GM12878 (cell line): ENCODE results near the gene POU6F2. TPM values are rescaled to one million over a fixed set of nuclear protein-coding genes. Genes with fewer than 3 reads are reported as not detected.

Experiments
- ATAC-seq: fragments of 200-7000 bp; cut with Tn5 transposase; 3 replicates; pipeline ENCODE4 v1.9.1; 2020; ENCODE audit warnings: mild to moderate bottlenecking, moderate library complexity
- BruUV-seq: library from RNA; stranded (reverse); fragments of 400-500 nt; replicated peaks from 2 replicates; lab custom pipeline; 2021; lab: Mats Ljungman, UMichigan
- CTCF ChIA-PET: fragments of 300-600 bp; sonication (Branson Sonifier 250); formaldehyde crosslinking; extraction: SDS; loops from one replicate; lab custom pipeline; 2021; ENCODE audit warnings: inconsistent platforms; lab: Yijun Ruan, JAX
- POLR2A ChIA-PET: fragments of 350-600 bp; formaldehyde crosslinking; extraction: SDS; loops from one replicate; lab custom pipeline; 2021; ENCODE audit warnings: inconsistent platforms; lab: Charles Lee
- RAD21 ChIA-PET: fragments of 300-600 bp; sonication (Branson Sonifier 250); formaldehyde crosslinking; loops from one replicate; lab custom pipeline; 2023; ENCODE audit warnings: antibody characterized with exemption; ENCODE audit not compliant: unreplicated experiment; lab: Charles Lee
- SMC1A ChIA-PET: fragments of 300-600 bp; sonication (Branson Sonifier 250); formaldehyde crosslinking; loops from one replicate; lab custom pipeline; 2023; ENCODE audit not compliant: unreplicated experiment, uncharacterized antibody; lab: Charles Lee
- DNase-seq: peaks from one replicate; pipeline ENCODE4 v3.0.0-alpha.2; 2011; ENCODE audit warnings: low read depth, low spot score
- FAIRE-seq: peaks from 3 replicates; lab custom pipeline; 2011; peaks lifted over from hg19 to GRCh38; lab: Jason Lieb, UNC
- H2AFZ ChIP-seq: 2 replicates; pipeline ENCODE4 v1.6.0; 2011; ENCODE audit warnings: low read depth, low read length, control low read depth; ENCODE audit not compliant: control insufficient read depth
- H3K27ac ChIP-seq: 2 replicates; pipeline ENCODE4 v1.5.1; 2011; ENCODE audit warnings: control low read depth; ENCODE audit not compliant: control insufficient read depth, insufficient read depth
- H3K27me3 ChIP-seq, 2 experiments: replicated peaks in 1 of 2; 2 replicates each; pipeline versions ENCODE4 v1.6.0 to v1.6.1; 2011; ENCODE audit warnings: low read length in 1 of 2; ENCODE audit not compliant: control insufficient read depth in 2 of 2, insufficient read depth in 2 of 2
- H3K36me3 ChIP-seq, 2 experiments: 2 replicates each; pipeline ENCODE4 v1.5.1; 2011; ENCODE audit warnings: low read length in 1 of 2; ENCODE audit not compliant: control insufficient read depth in 2 of 2, insufficient read depth in 2 of 2
- H3K4me1 ChIP-seq: 2 replicates; pipeline ENCODE4 v1.6.1; 2011; ENCODE audit warnings: mild to moderate bottlenecking, low read length, moderate library complexity, mixed read lengths; ENCODE audit not compliant: control insufficient read depth, insufficient read depth
- H3K4me2 ChIP-seq: 2 replicates; pipeline ENCODE4 v1.6.0; 2011; ENCODE audit warnings: control low read depth; ENCODE audit not compliant: control insufficient read depth, insufficient read depth
- H3K4me3 ChIP-seq: fragments of 200-600 bp; sonication (generic); 2 replicates; pipeline ENCODE4 v1.5.1; 2016
- H3K79me2 ChIP-seq: 2 replicates; pipeline ENCODE4 v1.6.0; 2011; ENCODE audit warnings: low read length; ENCODE audit not compliant: control insufficient read depth, insufficient read depth
- H3K9ac ChIP-seq: 2 replicates; pipeline ENCODE4 v1.8.0; 2011; ENCODE audit warnings: low read length, control low read depth, mixed read lengths; ENCODE audit not compliant: control insufficient read depth, insufficient read depth
- H3K9me3 ChIP-seq: replicated peaks from 3 replicates; pipeline ENCODE4 v1.5.1; 2011; ENCODE audit warnings: mild to moderate bottlenecking, low read length; ENCODE audit not compliant: control insufficient read depth, insufficient read depth
- H4K20me1 ChIP-seq: 2 replicates; pipeline ENCODE4 v1.6.0; 2011; ENCODE audit not compliant: control insufficient read depth, insufficient read depth
- BMI1 ChIP-seq: fragments of 450-650 bp; IDR thresholded peaks from 2 replicates; pipeline ENCODE4 v1.6.1; 2016; ENCODE audit warnings: mild to moderate bottlenecking, moderate library complexity, borderline replicate concordance
- EP300 ChIP-seq, 2 experiments: fragments of 150-350 bp in 1 of 2; IDR thresholded peaks; 2 replicates each; pipeline ENCODE4 v1.6.1; 2011 to 2012; ENCODE audit warnings: low read depth in 2 of 2, low read length in 2 of 2, borderline replicate concordance in 1 of 2, improper control_type of control experiment in 1 of 2, inconsistent platforms in 1 of 2; ENCODE audit not compliant: control insufficient read depth in 1 of 2
- HCFC1 ChIP-seq: fragments of 150-350 bp; IDR thresholded peaks from 2 replicates; pipeline ENCODE4 v1.6.1; 2014; ENCODE audit warnings: low read length
- MLLT1 ChIP-seq: fragments of 450-650 bp; IDR thresholded peaks from 2 replicates; pipeline ENCODE4 v1.6.1; 2016; ENCODE audit warnings: mild to moderate bottlenecking
- PAX5 ChIP-seq: IDR thresholded peaks from 2 replicates; pipeline ENCODE4 v1.6.1; 2011; ENCODE audit warnings: low read depth, low read length, borderline replicate concordance
- RELB ChIP-seq: fragments of 450-650 bp; IDR thresholded peaks from 2 replicates; pipeline ENCODE4 v1.6.1; 2017; ENCODE audit warnings: low read depth, mild to moderate bottlenecking, moderate library complexity
- SREBF2 ChIP-seq: IDR thresholded peaks from 2 replicates; pipeline ENCODE4 v1.6.1; 2012; ENCODE audit warnings: mild to moderate bottlenecking, low read length
- YY1 ChIP-seq: IDR thresholded peaks from 2 replicates; pipeline ENCODE4 v1.6.1; 2011; ENCODE audit warnings: low read depth, mild to moderate bottlenecking, low read length
- ZBTB40 ChIP-seq: fragments of 450-650 bp; IDR thresholded peaks from 2 replicates; pipeline ENCODE4 v1.6.1; 2016; ENCODE audit warnings: mild to moderate bottlenecking, moderate library complexity, borderline replicate concordance
- ZNF384 ChIP-seq: IDR thresholded peaks from 2 replicates; pipeline ENCODE4 v1.6.1; 2012; ENCODE audit warnings: low read depth, mild to moderate bottlenecking, low read length, improper control_type of control experiment, borderline replicate concordance
- WGBS: methylation state at CpG from one replicate; pipeline ENCODE4 v1.1.6; 2016; ENCODE audit warnings: low lambda C conversion rate; ENCODE audit not compliant: insufficient replicate concordance, insufficient coverage; ENCODE audit errors: missing lambda C conversion rate; 5-methylcytosine and 5-hydroxymethylcytosine counted together
- in situ Hi-C: fragments of 300-500 bp; cut with MboI; formaldehyde crosslinking; loops from 9 replicates; pipeline ENCODE4 v1.14.3; 2018; ENCODE audit warnings: mixed read lengths
- intact Hi-C: fragments of 100-400 bp; cut with micrococcal nuclease; formaldehyde crosslinking; loops from one replicate; pipeline ENCODE4 v1.14.2; 2022; ENCODE audit not compliant: unreplicated experiment
- polyA plus RNA-seq, 11 experiments: library from polyadenylated mRNA; depleted of rRNA in 4 of 11; unstranded in 6 of 11; stranded (reverse) in 5 of 11; fragments of >200 nt; fragmentation: Nextera tagmentation in 4 of 11; fragmentation: Illumina TruSeq in 1 of 11; extraction: Ambion mirVana in 4 of 11; extraction: Trizol in 1 of 11; gene quantifications; 1 replicate in 1 of 11; 2 replicates in 10 of 11; pipeline versions ENCODE4 v1.2.1 to v1.2.3, GENCODE V29; 2011 to 2016; ENCODE audit warnings: inconsistent platforms in 2 of 11, missing spikeins in 2 of 11, low read depth in 1 of 11
- total RNA-seq, 4 experiments: library from RNA; depleted of rRNA in 3 of 4; stranded (reverse); fragments of >200 nt in 3 of 4; fragmentation: Illumina TruSeq in 1 of 4; extraction: Trizol in 1 of 4; gene quantifications; 2 replicates each; pipeline versions ENCODE4 v1.2.1 to v1.2.3, GENCODE V29; 2013 to 2021

POU6F2 gene
- total and polyA plus RNA-seq, 10 of the 15 experiments (the other 5 are each of a cell fraction or from before 2014, with no cell fraction given) = 0.10 TPM; not detected in 9

GRCh38 chr7:39187130-39187529 lies 209.4 kb downstream of the POU6F2 start:
- intact Hi-C loops (no loop called here), in situ Hi-C loops (no loop called here)
- H3K36me3 ChIP-seq = no peaks in the 10 kb centered on the region; a peak in 1 of 4 replicates
- WGBS = 0% methylated on average over 4 of the region's 4 CpGs
- no peaks in the 10 kb centered on the region for H4K20me1 ChIP-seq
- no peaks in the 10 kb centered on the region for H3K79me2 ChIP-seq
- no peak for DNase-seq
- H3K9me3 ChIP-seq = no peaks in the 10 kb centered on the region
- ChIA-PET SMC1A (no interaction called here), POLR2A (no interaction called here), CTCF (no interaction called here), RAD21 (no interaction called here)
- H2AFZ ChIP-seq = no peak overlapping the region
- no peaks in the 10 kb centered on the region for H3K27me3 ChIP-seq
- BruUV-seq = no TSS peak
- no peak for ATAC-seq
- no peaks in the 10 kb centered on the region for H3K4me1 ChIP-seq
- TF ChIP-seq PAX5 = no peak
- TF ChIP-seq EP300 (IDR thresholded peaks at IDR 0.05; ENCODE audit: borderline replicate concordance in 1 of 2, control insufficient read depth in 1 of 2, low read depth in 2 of 2, low read length in 2 of 2) = no peak
- TF ChIP-seq SREBF2 = no peak
- TF ChIP-seq HCFC1 = no peak
- TF ChIP-seq YY1 = no peak
- TF ChIP-seq ZNF384 = no peak
- no peak for TF ChIP-seq RELB
- no peak for TF ChIP-seq ZBTB40
- no peak for TF ChIP-seq MLLT1
- no peak for TF ChIP-seq BMI1
- H3K9ac ChIP-seq = no peak overlapping the region
- no peak overlapping the region for H3K4me2 ChIP-seq
- H3K4me3 ChIP-seq = no peak overlapping the region
- no peak overlapping the region for H3K27ac ChIP-seq
- FAIRE-seq = no peak
